Esophagus muscularis mucosa (tissue), 3 donors: ENCODE results near the gene BOK.

Source experiments
- CTCF ChIP-seq, 3 experiments: fragments of 200-600 bp in 2 of 3; fragments of 450-650 bp in 1 of 3; sonication (generic) in 2 of 3; IDR thresholded peaks; one replicate each; pipeline ENCODE4 v1.5.1; 2017 to 2019; ENCODE audit warnings: antibody characterized with exemption in 3 of 3, mild to moderate bottlenecking in 2 of 3, moderate library complexity in 1 of 3
- POLR2A ChIP-seq: fragments of 450-650 bp; IDR thresholded peaks from one replicate; pipeline ENCODE4 v1.6.1; 2017; ENCODE audit warnings: antibody characterized with exemption, moderate library complexity, mild to moderate bottlenecking, low read depth

GRCh38 chr2:241620419-241620769 lies 61.8 kb downstream of the BOK start:
- TF ChIP-seq CTCF (IDR thresholded peaks at IDR 0.05): no peak
- TF ChIP-seq POLR2A: no peak
